ENCODE measurements around the gene IL10.

IL10 gene

GRCh38 chr1:206794294-206794908 lies 22.1 kb upstream of the IL10 start:
- Histone ChIP-seq H3K27ac (ENCODE audit: low read depth, low read length) (no peak overlapping the region), H3K4me3 (ENCODE audit: low read depth in 1 of 5, low read length in 5 of 5) (no peak overlapping the region), H3K9ac (ENCODE audit: low read length in 5 of 5) (no peak overlapping the region), H3K4me1 (ENCODE audit: control insufficient read depth in 5 of 5, insufficient read depth in 5 of 5, low read length in 5 of 5) (peaks cover 0 to 9% (median 8%) of the 10 kb centered on the region in 5 donors), H3K36me3 (ENCODE audit: control insufficient read depth in 5 of 5, insufficient read depth in 5 of 5, low read length in 5 of 5) (no peaks in the 10 kb centered on the region), H3K27me3 (ENCODE audit: control insufficient read depth in 5 of 5, insufficient read depth in 4 of 5, low read length in 5 of 5) (peaks cover 0 to 6% (median 3%) of the 10 kb centered on the region in 5 donors), H3K9me3 (ENCODE audit: control insufficient read depth in 5 of 5, low read length in 5 of 5) (no peaks in the 10 kb centered on the region)

- no peak overlapping the region for H3K4me3 ChIP-seq (ENCODE audit: low read depth in 1 of 5, low read length in 5 of 5)
- no peak overlapping the region for H3K9ac ChIP-seq (ENCODE audit: low read length in 5 of 5)
- peaks cover 0 to 2% (median 0%) of the 10 kb centered on the region in 5 donors for H3K27me3 ChIP-seq (ENCODE audit: control insufficient read depth in 5 of 5, insufficient read depth in 4 of 5, low read length in 5 of 5)
- no peaks in the 10 kb centered on the region for H3K36me3 ChIP-seq (ENCODE audit: control insufficient read depth in 5 of 5, insufficient read depth in 5 of 5, low read length in 5 of 5)
- peaks cover 0 to 9% (median 8%) of the 10 kb centered on the region in 5 donors for H3K4me1 ChIP-seq (ENCODE audit: control insufficient read depth in 5 of 5, insufficient read depth in 5 of 5, low read length in 5 of 5)
- no peak overlapping the region for H3K27ac ChIP-seq (ENCODE audit: low read depth, low read length)
- no peaks in the 10 kb centered on the region for H3K9me3 ChIP-seq (ENCODE audit: control insufficient read depth in 5 of 5, low read length in 5 of 5)
These were observed 21.3 kb upstream of the IL10 start for GRCh38 chr1:206793620-206794019.

- Histone ChIP-seq H3K4me3 (ENCODE audit: low read depth in 1 of 5, low read length in 5 of 5) (no peak overlapping the region), H3K4me1 (ENCODE audit: control insufficient read depth in 5 of 5, insufficient read depth in 5 of 5, low read length in 5 of 5) (peaks cover 0 to 9% (median 8%) of the 10 kb centered on the region in 5 donors), H3K36me3 (ENCODE audit: control insufficient read depth in 5 of 5, insufficient read depth in 5 of 5, low read length in 5 of 5) (no peaks in the 10 kb centered on the region), H3K27me3 (ENCODE audit: control insufficient read depth in 5 of 5, insufficient read depth in 4 of 5, low read length in 5 of 5) (peaks cover 0 to 2% (median 0%) of the 10 kb centered on the region in 5 donors), H3K9me3 (ENCODE audit: control insufficient read depth in 5 of 5, low read length in 5 of 5) (no peaks in the 10 kb centered on the region), H3K9ac (ENCODE audit: low read length in 5 of 5) (no peak overlapping the region), H3K27ac (ENCODE audit: low read depth, low read length) (no peak overlapping the region)
These were observed 20.8 kb upstream of the IL10 start for GRCh38 chr1:206792939-206793607.

- Histone ChIP-seq H3K27ac (ENCODE audit: low read depth, low read length) (no peak overlapping the region), H3K9me3 (ENCODE audit: control insufficient read depth in 5 of 5, low read length in 5 of 5) (no peaks in the 10 kb centered on the region), H3K27me3 (ENCODE audit: control insufficient read depth in 5 of 5, insufficient read depth in 4 of 5, low read length in 5 of 5) (peaks cover 0 to 2% (median 0%) of the 10 kb centered on the region in 5 donors), H3K9ac (ENCODE audit: low read length in 5 of 5) (no peak overlapping the region), H3K4me3 (ENCODE audit: low read depth in 1 of 5, low read length in 5 of 5) (no peak overlapping the region), H3K4me1 (ENCODE audit: control insufficient read depth in 5 of 5, insufficient read depth in 5 of 5, low read length in 5 of 5) (peaks cover 0 to 9% (median 8%) of the 10 kb centered on the region in 5 donors), H3K36me3 (ENCODE audit: control insufficient read depth in 5 of 5, insufficient read depth in 5 of 5, low read length in 5 of 5) (no peaks in the 10 kb centered on the region)
These were observed 18.4 kb upstream of the IL10 start for GRCh38 chr1:206790502-206791250.

GRCh38 chr1:206788487-206789050 lies 16.3 kb upstream of the IL10 start:
- H3K36me3 ChIP-seq (ENCODE audit: control insufficient read depth in 5 of 5, insufficient read depth in 5 of 5, low read length in 5 of 5): no peaks in the 10 kb centered on the region
- no peak overlapping the region for H3K9ac ChIP-seq (ENCODE audit: low read length in 5 of 5)
- no peak overlapping the region for H3K4me3 ChIP-seq (ENCODE audit: low read depth in 1 of 5, low read length in 5 of 5)
- no peaks in the 10 kb centered on the region for H3K9me3 ChIP-seq (ENCODE audit: control insufficient read depth in 5 of 5, low read length in 5 of 5)
- no peak overlapping the region for H3K27ac ChIP-seq (ENCODE audit: low read depth, low read length)
- H3K27me3 ChIP-seq (ENCODE audit: control insufficient read depth in 5 of 5, insufficient read depth in 4 of 5, low read length in 5 of 5): no peaks in the 10 kb centered on the region
- peaks cover 0 to 18% (median 17%) of the 10 kb centered on the region in 5 donors for H3K4me1 ChIP-seq (ENCODE audit: control insufficient read depth in 5 of 5, insufficient read depth in 5 of 5, low read length in 5 of 5)

- Histone ChIP-seq H3K4me3 (ENCODE audit: low read depth in 1 of 5, low read length in 5 of 5) (no peak overlapping the region), H3K27ac (ENCODE audit: low read depth, low read length) (no peak overlapping the region), H3K4me1 (ENCODE audit: control insufficient read depth in 5 of 5, insufficient read depth in 5 of 5, low read length in 5 of 5) (peaks cover 0 to 18% (median 17%) of the 10 kb centered on the region in 5 donors), H3K9me3 (ENCODE audit: control insufficient read depth in 5 of 5, low read length in 5 of 5) (no peaks in the 10 kb centered on the region), H3K36me3 (ENCODE audit: control insufficient read depth in 5 of 5, insufficient read depth in 5 of 5, low read length in 5 of 5) (no peaks in the 10 kb centered on the region), H3K27me3 (ENCODE audit: control insufficient read depth in 5 of 5, insufficient read depth in 4 of 5, low read length in 5 of 5) (no peaks in the 10 kb centered on the region), H3K9ac (ENCODE audit: low read length in 5 of 5) (no peak overlapping the region)
These were observed 15.6 kb upstream of the IL10 start for GRCh38 chr1:206787891-206788290.

- H3K9me3 ChIP-seq (ENCODE audit: control insufficient read depth in 5 of 5, low read length in 5 of 5): no peaks in the 10 kb centered on the region
- no peaks in the 10 kb centered on the region for H3K27me3 ChIP-seq (ENCODE audit: control insufficient read depth in 5 of 5, insufficient read depth in 4 of 5, low read length in 5 of 5)
- no peak overlapping the region for H3K9ac ChIP-seq (ENCODE audit: low read length in 5 of 5)
- H3K36me3 ChIP-seq (ENCODE audit: control insufficient read depth in 5 of 5, insufficient read depth in 5 of 5, low read length in 5 of 5): no peaks in the 10 kb centered on the region
- H3K27ac ChIP-seq (ENCODE audit: low read depth, low read length): no peak overlapping the region
- H3K4me3 ChIP-seq (ENCODE audit: low read depth in 1 of 5, low read length in 5 of 5): no peak overlapping the region
- peaks cover 0 to 18% (median 17%) of the 10 kb centered on the region in 5 donors for H3K4me1 ChIP-seq (ENCODE audit: control insufficient read depth in 5 of 5, insufficient read depth in 5 of 5, low read length in 5 of 5)
These were observed 14.1 kb upstream of the IL10 start for GRCh38 chr1:206786212-206786886.

GRCh38 chr1:206785182-206785765 lies 13.0 kb upstream of the IL10 start:
- Histone ChIP-seq H3K9ac (ENCODE audit: low read length in 5 of 5) (no peak overlapping the region), H3K27me3 (ENCODE audit: control insufficient read depth in 5 of 5, insufficient read depth in 4 of 5, low read length in 5 of 5) (no peaks in the 10 kb centered on the region), H3K4me3 (ENCODE audit: low read depth in 1 of 5, low read length in 5 of 5) (no peak overlapping the region), H3K27ac (ENCODE audit: low read depth, low read length) (no peak overlapping the region), H3K36me3 (ENCODE audit: control insufficient read depth in 5 of 5, insufficient read depth in 5 of 5, low read length in 5 of 5) (no peaks in the 10 kb centered on the region), H3K9me3 (ENCODE audit: control insufficient read depth in 5 of 5, low read length in 5 of 5) (no peaks in the 10 kb centered on the region), H3K4me1 (ENCODE audit: control insufficient read depth in 5 of 5, insufficient read depth in 5 of 5, low read length in 5 of 5) (peaks cover 0 to 10% (median 9%) of the 10 kb centered on the region in 5 donors)

- Histone ChIP-seq H3K27me3 (ENCODE audit: control insufficient read depth in 5 of 5, insufficient read depth in 4 of 5, low read length in 5 of 5) (no peaks in the 10 kb centered on the region), H3K9ac (ENCODE audit: low read length in 5 of 5) (no peak overlapping the region), H3K4me3 (ENCODE audit: low read depth in 1 of 5, low read length in 5 of 5) (no peak overlapping the region), H3K4me1 (ENCODE audit: control insufficient read depth in 5 of 5, insufficient read depth in 5 of 5, low read length in 5 of 5) (peaks cover 0 to 16% (median 15%) of the 10 kb centered on the region in 5 donors), H3K27ac (ENCODE audit: low read depth, low read length) (no peak overlapping the region), H3K9me3 (ENCODE audit: control insufficient read depth in 5 of 5, low read length in 5 of 5) (no peaks in the 10 kb centered on the region), H3K36me3 (ENCODE audit: control insufficient read depth in 5 of 5, insufficient read depth in 5 of 5, low read length in 5 of 5) (no peaks in the 10 kb centered on the region)
These were observed 12.2 kb upstream of the IL10 start for GRCh38 chr1:206784471-206784903.
